GM19043 (cell line): ENCODE results near the gene PLCL1.

Source experiments
- ATAC-seq: cut with Tn5 transposase; IDR thresholded peaks from one replicate; pipeline ENCODE4 v1.9.1; 2021; ENCODE audit warnings: low read depth; ENCODE audit not compliant: unreplicated experiment

The PLCL1 gene

GRCh38 chr2:197946562-197946961 lies 142.2 kb downstream of the PLCL1 start:
- no peak for ATAC-seq

GRCh38 chr2:197947219-197947757 lies 142.9 kb downstream of the PLCL1 start:
- ATAC-seq: no peak

GRCh38 chr2:197949224-197949623 lies 144.8 kb downstream of the PLCL1 start:
- no peak for ATAC-seq

- no peak for ATAC-seq
Measured at GRCh38 chr2:197950006-197950405, 145.6 kb downstream of the PLCL1 start.

- no peak for ATAC-seq
Measured at GRCh38 chr2:197950724-197951123, 146.3 kb downstream of the PLCL1 start.

GRCh38 chr2:197952540-197953202 lies 148.3 kb downstream of the PLCL1 start:
- ATAC-seq: no peak

- no peak for ATAC-seq
Measured at GRCh38 chr2:197954328-197954727, 149.9 kb downstream of the PLCL1 start.

GRCh38 chr2:197958592-197959150 lies 154.3 kb downstream of the PLCL1 start:
- no peak for ATAC-seq

GRCh38 chr2:197959383-197959782 lies 155.0 kb downstream of the PLCL1 start:
- no peak for ATAC-seq

- ATAC-seq: no peak
Measured at GRCh38 chr2:197960786-197961185, 156.4 kb downstream of the PLCL1 start.

- ATAC-seq: no peak
Measured at GRCh38 chr2:197964720-197965119, 160.3 kb downstream of the PLCL1 start.

- ATAC-seq: no peak
Measured at GRCh38 chr2:197965756-197966155, 161.4 kb downstream of the PLCL1 start.

GRCh38 chr2:197969391-197969893 lies 165.0 kb downstream of the PLCL1 start:
- ATAC-seq: no peak

GRCh38 chr2:197972061-197972460 lies 167.7 kb downstream of the PLCL1 start:
- no peak for ATAC-seq

GRCh38 chr2:197972587-197972986 lies 168.2 kb downstream of the PLCL1 start:
- ATAC-seq: no peak

- no peak for ATAC-seq
Measured at GRCh38 chr2:197973772-197974171, 169.4 kb downstream of the PLCL1 start.

GRCh38 chr2:197975931-197976519 lies 171.6 kb downstream of the PLCL1 start:
- ATAC-seq: no peak

- no peak for ATAC-seq
Measured at GRCh38 chr2:197978971-197979370, 174.6 kb downstream of the PLCL1 start.

GRCh38 chr2:197982565-197982964 lies 178.2 kb downstream of the PLCL1 start:
- no peak for ATAC-seq

GRCh38 chr2:197985029-197985638 lies 180.7 kb downstream of the PLCL1 start:
- ATAC-seq: no peak

- no peak for ATAC-seq
Measured at GRCh38 chr2:197986977-197987376, 182.6 kb downstream of the PLCL1 start.
